GM23248 (cell line): ENCODE results near the gene WFDC1.

ENCODE experiments used
- EZH2 ChIP-seq: fragments of 200-600 bp; sonication (generic); IDR thresholded peaks from 2 replicates; pipeline ENCODE4 v1.6.1; 2018; ENCODE audit warnings: antibody characterized with exemption, mild to moderate bottlenecking; ENCODE audit not compliant: insufficient read depth, poor library complexity, severe bottlenecking
- EZH2phosphoT487 ChIP-seq: fragments of 200-600 bp; sonication (generic); IDR thresholded peaks from 2 replicates; pipeline ENCODE4 v1.6.1; 2018; ENCODE audit warnings: antibody characterized with exemption, moderate library complexity, mild to moderate bottlenecking, low read depth; ENCODE audit not compliant: insufficient read depth

GRCh38 chr16:84268291-84269040, 26.2 kb upstream of the WFDC1 start:
- TF ChIP-seq EZH2 (no peak), EZH2phosphoT487 (no peak)
